Natural killer cell (primary cell): ENCODE data around the gene GPR17. TPM values are rescaled to one million over a fixed set of nuclear protein-coding genes. Genes with fewer than 3 reads are reported as not detected.
A peak's percentile ranks its signal among the peaks of the same experiment; 100 is the strongest.

ENCODE experiments used
- ATAC-seq, 3 donors: fragments of 150-1000 bp in 2 of 3; fragments of 200-7000 bp in 1 of 3; cut with Tn5 transposase; 1 replicate in 1 of 3; 2 replicates in 2 of 3; pipeline ENCODE4 v1.10.0; 2021; ENCODE audit warnings: mild to moderate bottlenecking in 2 of 3, moderate library complexity in 2 of 3
- DNase-seq, 2 donors: peaks; one replicate each; pipeline versions ENCODE4 v3.0.0 to v3.0.0-alpha.2; 2013 to 2021; ENCODE audit warnings: mixed read lengths in 1 of 2
- H3K27ac ChIP-seq: one replicate; pipeline ENCODE4 v1.5.1; 2013; ENCODE audit warnings: mild to moderate bottlenecking, low read length
- H3K27me3 ChIP-seq: one replicate; pipeline ENCODE4 v1.6.1; 2013; ENCODE audit warnings: low read length; ENCODE audit not compliant: control insufficient read depth, insufficient read depth
- H3K36me3 ChIP-seq: one replicate; pipeline ENCODE4 v1.6.1; 2013; ENCODE audit warnings: low read length; ENCODE audit not compliant: control insufficient read depth, insufficient read depth
- H3K4me1 ChIP-seq: one replicate; pipeline ENCODE4 v1.6.1; 2013; ENCODE audit warnings: low read length; ENCODE audit not compliant: control insufficient read depth, insufficient read depth
- H3K4me3 ChIP-seq: one replicate; pipeline ENCODE4 v1.5.1; 2013; ENCODE audit warnings: low read length
- H3K9me3 ChIP-seq: one replicate; pipeline ENCODE4 v1.6.1; 2013; ENCODE audit warnings: low read length; ENCODE audit not compliant: control insufficient read depth, insufficient read depth
- H3K27ac Mint-ChIP-seq, 2 donors: one replicate each; pipeline ENCODE4 v1.8.0; 2022; ENCODE audit warnings: mild to moderate bottlenecking in 2 of 2, mixed read lengths in 2 of 2, moderate library complexity in 1 of 2
- H3K27me3 Mint-ChIP-seq, 2 donors: one replicate each; pipeline ENCODE4 v1.8.0; 2022; ENCODE audit warnings: low read depth in 2 of 2, mixed read lengths in 2 of 2
- H3K36me3 Mint-ChIP-seq: one replicate; pipeline ENCODE4 v1.8.0; 2022; ENCODE audit warnings: mixed read lengths
- H3K4me1 Mint-ChIP-seq, 2 donors: one replicate each; pipeline ENCODE4 v1.8.0; 2022; ENCODE audit warnings: mixed read lengths in 2 of 2
- H3K4me3 Mint-ChIP-seq: one replicate; pipeline ENCODE4 v1.8.0; 2022; ENCODE audit warnings: mild to moderate bottlenecking, moderate library complexity, mixed read lengths
- H3K9me3 Mint-ChIP-seq, 2 donors: one replicate each; pipeline ENCODE4 v1.8.0; 2022; ENCODE audit warnings: mixed read lengths in 2 of 2
- WGBS: methylation state at CpG from one replicate; pipeline ENCODE4 v1.1.7; 2013; ENCODE audit warnings: missing lambda C conversion rate; ENCODE audit not compliant: insufficient coverage; 5-methylcytosine and 5-hydroxymethylcytosine counted together
- intact Hi-C: fragments of 100-400 bp; cut with micrococcal nuclease; formaldehyde crosslinking; loops from one replicate; pipeline ENCODE4 v1.14.2; 2022
- total RNA-seq, 4 donors: library from RNA; stranded (reverse); fragments of 120-200 nt in 1 of 4; gene quantifications; one replicate each; pipeline versions ENCODE4 v1.2.3 to v1.2.4, GENCODE V29; 2013 to 2022
- TF ChIP-seq, protein P1 (sequence below): fragments of 200-600 bp; IDR thresholded peaks from one replicate; pipeline ENCODE4 v1.8.0; 2022; ENCODE audit warnings: antibody characterized with exemption

Gene GPR17
- total RNA-seq, 3 donors from 2014 or later (not counting 1 experiment from before 2014, with no cell fraction given): not detected

- ATAC-seq: no peak
- intact Hi-C loops: no loop called here
- Mint-ChIP-seq H3K36me3 (peaks cover 12% of the 10 kb centered on the region), H3K4me1 (no peaks in the 10 kb centered on the region), H3K9me3 (peaks cover 5 to 12% of the 10 kb centered on the region in 2 donors), H3K4me3 (no peak overlapping the region), H3K27me3 (peaks cover 12 to 16% of the 10 kb centered on the region in 2 donors), H3K27ac (no peak overlapping the region)
- no peak overlapping the region for H3K4me3 ChIP-seq
- DNase-seq: no peak
- WGBS: 87% methylated on average over 2 of the region's 2 CpGs
- H3K27me3 ChIP-seq: no peaks in the 10 kb centered on the region
- no peaks in the 10 kb centered on the region for H3K4me1 ChIP-seq
- TF ChIP-seq, protein P1, sequence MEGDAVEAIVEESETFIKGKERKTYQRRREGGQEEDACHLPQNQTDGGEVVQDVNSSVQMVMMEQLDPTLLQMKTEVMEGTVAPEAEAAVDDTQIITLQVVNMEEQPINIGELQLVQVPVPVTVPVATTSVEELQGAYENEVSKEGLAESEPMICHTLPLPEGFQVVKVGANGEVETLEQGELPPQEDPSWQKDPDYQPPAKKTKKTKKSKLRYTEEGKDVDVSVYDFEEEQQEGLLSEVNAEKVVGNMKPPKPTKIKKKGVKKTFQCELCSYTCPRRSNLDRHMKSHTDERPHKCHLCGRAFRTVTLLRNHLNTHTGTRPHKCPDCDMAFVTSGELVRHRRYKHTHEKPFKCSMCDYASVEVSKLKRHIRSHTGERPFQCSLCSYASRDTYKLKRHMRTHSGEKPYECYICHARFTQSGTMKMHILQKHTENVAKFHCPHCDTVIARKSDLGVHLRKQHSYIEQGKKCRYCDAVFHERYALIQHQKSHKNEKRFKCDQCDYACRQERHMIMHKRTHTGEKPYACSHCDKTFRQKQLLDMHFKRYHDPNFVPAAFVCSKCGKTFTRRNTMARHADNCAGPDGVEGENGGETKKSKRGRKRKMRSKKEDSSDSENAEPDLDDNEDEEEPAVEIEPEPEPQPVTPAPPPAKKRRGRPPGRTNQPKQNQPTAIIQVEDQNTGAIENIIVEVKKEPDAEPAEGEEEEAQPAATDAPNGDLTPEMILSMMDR: no peak
- no peaks in the 10 kb centered on the region for H3K36me3 ChIP-seq
- peaks cover 10% of the 10 kb centered on the region for H3K9me3 ChIP-seq
- no peak overlapping the region for H3K27ac ChIP-seq
Observed at GRCh38 chr2:127690696-127691095, 44.7 kb downstream of the GPR17 start.

- H3K4me1 Mint-ChIP-seq: peaks cover 0 to under 1% of the 10 kb centered on the region in 2 donors
- H3K27me3 Mint-ChIP-seq: no peaks in the 10 kb centered on the region
- H3K9me3 Mint-ChIP-seq: peaks cover 5 to 12% of the 10 kb centered on the region in 2 donors
- Histone ChIP-seq H3K4me3 (no peak overlapping the region), H3K9me3 (peaks cover 10% of the 10 kb centered on the region), H3K27ac (no peak overlapping the region), H3K36me3 (no peaks in the 10 kb centered on the region), H3K4me1 (no peaks in the 10 kb centered on the region), H3K27me3 (peaks cover 3% of the 10 kb centered on the region)
- H3K4me3 Mint-ChIP-seq: no peak overlapping the region
- no peak for DNase-seq
- WGBS: 94% methylated on average over 9 of the region's 9 CpGs
- TF ChIP-seq, protein P1: no peak
- H3K36me3 Mint-ChIP-seq: peaks cover 12% of the 10 kb centered on the region
- H3K27ac Mint-ChIP-seq: no peak overlapping the region
- ATAC-seq: no peak
- intact Hi-C loops: no loop called here
Observed at GRCh38 chr2:127694986-127695385, 49.0 kb downstream of the GPR17 start.

- no peak overlapping the region for H3K4me3 Mint-ChIP-seq
- DNase-seq: peak; percentile 59 to 69
- intact Hi-C loops: no loop called here
- peaks cover 10% of the 10 kb centered on the region for H3K36me3 Mint-ChIP-seq
- H3K27ac Mint-ChIP-seq: no peak overlapping the region
- whole genome bisulfite sequencing: 55% methylated on average over 51 of the region's 52 CpGs
- H3K4me1 Mint-ChIP-seq: peaks cover 8% of the 10 kb centered on the region in 2 donors
- H3K9me3 Mint-ChIP-seq: peaks cover 5 to 11% of the 10 kb centered on the region in 2 donors
- no peaks in the 10 kb centered on the region for H3K27me3 Mint-ChIP-seq
- Histone ChIP-seq H3K4me1 (peaks cover 6% of the 10 kb centered on the region), H3K9me3 (peaks cover 3% of the 10 kb centered on the region), H3K36me3 (no peaks in the 10 kb centered on the region), H3K27ac (no peak overlapping the region), H3K4me3 (no peak overlapping the region), H3K27me3 (peaks cover 3% of the 10 kb centered on the region)
- TF ChIP-seq, protein P1: peak; percentile 76
- ATAC-seq: peak in 2 of 3 donors; percentile 98
Observed at GRCh38 chr2:127695491-127696472, 49.8 kb downstream of the GPR17 start.
